ENCODE measurements around the gene INSRR. TPM values are rescaled to one million over a fixed set of nuclear protein-coding genes. Genes with fewer than 3 reads are reported as not detected.

The INSRR gene
- total and polyA plus RNA-seq, 2 of the 4 experiments (the other 2 are of a cell fraction), result not detected

GRCh38 chr1:156814571-156815260 is 44.2 kb downstream of the INSRR start:
- Histone ChIP-seq H3K14ac (replicated peaks; ENCODE audit: low read depth, low read length) (no peak overlapping the region), H4K8ac (ENCODE audit: low read depth in 2 of 2, low read length in 2 of 2) (no peak overlapping the region), H3K56ac (ENCODE audit: extremely low read depth, insufficient read depth, low read length) (no peak overlapping the region), H3K9ac (ENCODE audit: low read depth, low read length) (no peak overlapping the region), H3K27ac (ENCODE audit: insufficient read depth, low read length) (no peak overlapping the region), H3K4me2 (ENCODE audit: low read depth, low read length) (no peak overlapping the region), H3K36me3 (ENCODE audit: control insufficient read depth, insufficient read depth, low read length) (no peaks in the 10 kb centered on the region), H3K4me1 (ENCODE audit: control insufficient read depth, insufficient read depth, low read length) (peaks cover 14% of the 10 kb centered on the region), H3K4ac (ENCODE audit: low read depth, low read length) (no peak overlapping the region), H4K91ac (ENCODE audit: insufficient read depth, low read depth, low read length) (no peak overlapping the region), H3K9me3 (ENCODE audit: control insufficient read depth, insufficient read depth, low read length) (no peaks in the 10 kb centered on the region), H2BK20ac (ENCODE audit: low read depth, low read length) (no peak overlapping the region), H4K5ac (ENCODE audit: low read depth, low read length) (no peak overlapping the region), H2AK9ac (replicated peaks; ENCODE audit: low read depth, low read length, poor library complexity) (no peak overlapping the region), H3K23ac (ENCODE audit: low read depth, low read length) (no peak overlapping the region), H2AFZ (replicated peaks; ENCODE audit: low read length, poor library complexity) (no peak overlapping the region), H2BK5ac (ENCODE audit: low read depth, low read length, poor library complexity, severe bottlenecking) (no peak overlapping the region), H3K4me3 (ENCODE audit: insufficient read depth, low read depth, low read length) (no peak overlapping the region), H4K20me1 (ENCODE audit: insufficient read depth, low read length) (no peaks in the 10 kb centered on the region; the same call in 1 of the 2 replicates), H3K79me1 (ENCODE audit: low read depth in 1 of 2, low read length in 2 of 2) (no peaks in the 10 kb centered on the region), H2BK120ac (ENCODE audit: low read depth, low read length) (no peak overlapping the region), H2BK15ac (ENCODE audit: low read depth, low read length) (no peak overlapping the region), H3K27me3 (ENCODE audit: control insufficient read depth, insufficient read depth, low read length) (peaks cover 35% of the 10 kb centered on the region), H3K18ac (ENCODE audit: low read depth, low read length) (no peak overlapping the region), H2AK5ac (ENCODE audit: low read depth, low read length) (no peak overlapping the region), H3K9me1 (ENCODE audit: insufficient read depth, low read length) (no peaks in the 10 kb centered on the region; the same call in 1 of the 2 replicates)
- TF ChIP-seq FOS (IDR thresholded peaks at IDR 0.05; ENCODE audit: low read depth, low read length), result 0 out of 2 replicates have a peak, but pooled peaks have one; percentile 11
- no peak for TF ChIP-seq POLR2A (IDR thresholded peaks at IDR 0.05; ENCODE audit: low read depth, low read length)
- ChIA-PET POLR2A (ENCODE audit: unreplicated experiment) (interaction anchor here (0.5 kb wide), 2 partner anchors 73 to 149 kb away, joined by 6 to 8 read pairs; no protein-coding TSS in a partner anchor), CTCF (interaction anchor here (0.7 kb wide), 1 partner anchor 8 kb away, joined by 3 read pairs; no protein-coding TSS in a partner anchor)
- 58% methylated on average over 2 of the region's 7 CpGs; no CpG with 5 or more reads in 1 of the 2 experiments for WGBS, 2 experiments (ENCODE audit: extremely low coverage in 2 of 2, insufficient read length in 1 of 2)
- no TSS peak for BruUV-seq (replicated peaks)
- dilution Hi-C loops (cut with HindIII; ENCODE audit: low sequenced_read_pairs, unreplicated experiment) (no loop called here), intact Hi-C loops (cut with micrococcal nuclease) (no loop called here), in situ Hi-C loops (cut with MboI; ENCODE audit: low sequenced_read_pairs) (no loop called here)
- no peak for DNase-seq
- no peak for ATAC-seq (ENCODE audit: low read depth)

Measured in IMR-90 (cell line).